ENCODE measurements around the gene H3-3A. TPM values are rescaled to one million over a fixed set of nuclear protein-coding genes. Genes with fewer than 3 reads are reported as not detected.

H3-3A gene
- total RNA-seq, 1 donor, result 419 TPM

- no peak for DNase-seq (ENCODE audit: low read depth in 2 of 3, low spot score in 2 of 3)
Observed at GRCh38 chr1:226052061-226052460, 10.5 kb upstream of the H3-3A start.

DNA sequence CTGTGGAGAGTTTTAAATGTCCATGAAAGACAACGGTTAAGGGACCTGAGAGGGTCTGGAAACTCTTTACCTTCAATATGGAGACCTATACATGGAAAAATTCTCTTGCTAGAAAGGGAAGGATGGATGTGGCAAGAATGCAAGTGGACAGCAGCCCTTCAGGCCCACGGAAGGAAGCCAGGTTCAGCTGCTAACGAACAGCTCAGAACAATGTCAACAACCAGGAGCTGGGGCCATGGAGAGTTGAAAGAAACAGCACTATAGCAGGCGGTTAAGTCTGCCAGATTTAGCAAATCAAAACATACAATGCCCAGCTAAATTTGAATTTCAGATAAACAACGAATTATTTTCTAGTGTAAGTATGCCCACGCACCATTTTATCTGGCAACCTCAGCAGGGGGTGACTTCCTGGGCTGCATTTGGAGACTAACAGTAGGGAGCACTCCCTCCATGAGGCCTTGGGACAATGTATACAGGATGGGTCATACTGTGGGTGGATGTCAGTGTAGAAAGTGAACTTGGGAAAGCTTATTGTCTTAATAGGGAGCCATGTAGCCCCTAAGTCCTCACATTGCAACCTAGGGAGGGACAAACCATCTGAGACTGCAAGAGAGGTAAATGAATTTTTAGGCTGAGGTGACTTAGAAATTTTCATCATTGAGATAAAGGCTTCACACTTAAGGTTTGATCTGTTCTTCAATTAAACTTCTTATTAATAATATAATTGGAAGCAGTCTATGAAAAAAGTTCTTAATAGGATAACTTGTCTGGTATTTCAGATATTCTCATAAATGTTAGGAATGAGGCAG is 7.8 kb upstream of the H3-3A start:
- DNase-seq (ENCODE audit: low read depth in 2 of 3, low spot score in 2 of 3), result no peak

GRCh38 chr1:226059709-226060108 is 2.8 kb upstream of the H3-3A start:
- DNase-seq (ENCODE audit: low read depth in 2 of 3, low spot score in 2 of 3), result no peak

- no peak for DNase-seq (ENCODE audit: low read depth in 2 of 3, low spot score in 2 of 3)
Observed at GRCh38 chr1:226060427-226060826, 2.1 kb upstream of the H3-3A start.

- no peak for DNase-seq (ENCODE audit: low read depth in 2 of 3, low spot score in 2 of 3)
Observed at GRCh38 chr1:226061068-226061840, 1.3 kb upstream of the H3-3A start.

- peak in 1 of 3 donors; percentile 53 for DNase-seq (ENCODE audit: low read depth in 2 of 3, low spot score in 2 of 3)
Observed at GRCh38 chr1:226061841-226062557, 517 bp upstream of the H3-3A start.

GRCh38 chr1:226063224-226063976 is 884 bp downstream of the H3-3A start:
- peak in 1 of 3 donors; percentile 24 for DNase-seq (ENCODE audit: low read depth in 2 of 3, low spot score in 2 of 3)

DNA sequence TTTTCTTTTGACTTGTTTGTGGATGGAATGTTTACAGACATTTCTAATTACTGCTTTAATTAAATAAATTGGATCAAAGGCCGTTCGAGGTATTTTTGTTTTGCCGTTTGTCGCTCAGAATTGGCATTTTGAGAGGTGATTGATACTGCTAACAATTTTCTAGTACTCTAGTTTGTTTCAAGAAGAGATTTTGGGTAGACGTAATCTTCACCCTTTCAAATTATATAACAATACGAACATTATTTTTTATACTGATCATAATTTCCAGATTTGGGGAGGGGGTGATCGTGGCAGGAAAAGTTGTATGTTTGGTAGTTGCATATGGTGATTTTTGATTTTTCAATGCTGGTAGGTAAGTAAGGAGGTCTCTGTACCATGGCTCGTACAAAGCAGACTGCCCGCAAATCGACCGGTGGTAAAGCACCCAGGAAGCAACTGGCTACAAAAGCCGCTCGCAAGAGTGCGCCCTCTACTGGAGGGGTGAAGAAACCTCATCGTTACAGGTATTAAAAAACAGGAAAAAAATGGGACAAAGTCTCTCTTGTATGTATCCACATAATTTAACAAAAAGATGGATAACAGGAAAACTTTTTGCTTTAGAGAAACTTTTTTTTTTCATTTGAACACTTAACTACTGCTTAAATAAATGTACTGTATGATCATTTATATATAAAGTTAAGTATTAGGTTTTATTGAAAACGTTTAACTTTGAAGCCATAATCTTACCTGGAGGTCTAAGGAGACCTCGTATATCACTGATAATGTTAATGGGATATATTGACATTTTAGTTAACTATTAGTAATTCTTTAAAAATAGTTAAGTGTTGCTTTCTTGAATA is 1.7 kb downstream of the H3-3A start:
- DNase-seq (ENCODE audit: low read depth in 2 of 3, low spot score in 2 of 3), result peak in 2 of 3 donors; percentile 18 to 43

DNA sequence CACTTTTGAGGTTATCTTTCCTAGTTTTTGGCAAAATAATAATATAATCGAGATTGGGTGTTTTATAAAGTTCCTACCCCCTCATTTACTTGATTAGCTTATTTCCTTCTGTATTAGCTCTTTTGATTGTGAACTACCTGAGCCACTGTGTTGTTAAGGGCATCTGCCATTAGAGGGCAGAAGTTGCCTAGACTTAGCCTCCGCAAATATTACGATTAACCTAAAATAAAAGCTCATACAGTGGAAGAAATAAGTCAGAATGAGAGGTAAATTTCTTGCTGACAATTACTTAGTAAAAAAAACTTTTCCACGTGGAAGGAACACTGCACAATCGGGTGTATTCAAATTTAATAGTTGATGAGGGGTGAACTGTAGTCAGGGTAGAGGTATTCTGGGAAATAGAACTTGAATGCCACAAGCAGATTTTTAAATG is 2.3 kb downstream of the H3-3A start:
- DNase-seq (ENCODE audit: low read depth in 2 of 3, low spot score in 2 of 3), result peak; percentile 24 to 78 (median 59)

DNA sequence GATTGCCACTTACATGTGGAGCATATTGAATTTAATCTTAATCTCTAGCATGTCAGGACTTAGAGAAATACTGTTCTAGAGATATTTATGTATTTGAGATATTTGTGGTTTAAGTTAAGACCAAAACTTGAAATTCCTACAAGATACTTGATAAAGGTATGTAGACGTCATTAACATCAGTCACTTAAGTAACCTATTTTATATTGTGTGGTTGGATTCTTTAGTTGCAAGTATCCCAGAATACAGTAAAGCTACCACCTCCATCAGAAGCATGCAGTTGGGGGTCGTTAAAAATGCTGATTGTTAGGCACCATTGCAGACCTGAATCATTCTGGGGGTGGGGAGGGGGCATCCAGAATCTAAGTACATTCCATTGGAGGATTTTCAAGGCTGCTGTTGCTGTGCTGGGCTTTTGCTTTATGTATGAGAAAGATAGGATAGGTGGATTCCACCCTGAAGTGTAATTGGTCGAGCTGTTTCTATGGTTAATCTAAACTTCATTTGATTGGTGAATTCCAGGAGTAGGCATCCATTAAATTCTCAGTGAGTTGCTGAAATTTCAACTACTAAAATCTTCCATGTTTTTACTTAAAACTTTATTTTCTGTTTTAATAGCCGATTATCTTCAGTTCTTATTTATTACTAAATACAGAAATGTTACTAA is 4.0 kb downstream of the H3-3A start:
- peak in 2 of 3 donors; percentile 41 to 71 for DNase-seq (ENCODE audit: low read depth in 2 of 3, low spot score in 2 of 3)

- no peak for DNase-seq (ENCODE audit: low read depth in 2 of 3, low spot score in 2 of 3)
Observed at GRCh38 chr1:226069811-226070489, 7.4 kb downstream of the H3-3A start.

DNA sequence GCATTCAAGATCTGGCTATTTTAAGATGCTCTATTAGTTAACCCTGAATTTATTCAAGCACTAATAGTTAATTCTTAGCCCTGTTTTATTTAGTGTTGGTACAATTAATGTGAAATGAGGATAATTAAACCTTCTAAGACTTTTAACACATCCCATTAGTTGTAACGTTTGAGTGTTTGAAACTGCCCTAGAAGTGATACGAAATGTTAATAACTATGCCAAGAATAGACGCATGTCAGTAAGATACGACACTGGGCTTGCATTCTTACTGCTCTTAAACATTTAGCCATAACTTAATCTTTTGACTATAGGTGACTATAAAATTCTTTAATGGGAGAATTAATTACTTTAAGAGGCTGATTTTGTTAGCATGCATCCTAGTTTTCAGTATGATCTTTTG is 9.8 kb downstream of the H3-3A start:
- no peak for DNase-seq (ENCODE audit: low read depth in 2 of 3, low spot score in 2 of 3)

DNA sequence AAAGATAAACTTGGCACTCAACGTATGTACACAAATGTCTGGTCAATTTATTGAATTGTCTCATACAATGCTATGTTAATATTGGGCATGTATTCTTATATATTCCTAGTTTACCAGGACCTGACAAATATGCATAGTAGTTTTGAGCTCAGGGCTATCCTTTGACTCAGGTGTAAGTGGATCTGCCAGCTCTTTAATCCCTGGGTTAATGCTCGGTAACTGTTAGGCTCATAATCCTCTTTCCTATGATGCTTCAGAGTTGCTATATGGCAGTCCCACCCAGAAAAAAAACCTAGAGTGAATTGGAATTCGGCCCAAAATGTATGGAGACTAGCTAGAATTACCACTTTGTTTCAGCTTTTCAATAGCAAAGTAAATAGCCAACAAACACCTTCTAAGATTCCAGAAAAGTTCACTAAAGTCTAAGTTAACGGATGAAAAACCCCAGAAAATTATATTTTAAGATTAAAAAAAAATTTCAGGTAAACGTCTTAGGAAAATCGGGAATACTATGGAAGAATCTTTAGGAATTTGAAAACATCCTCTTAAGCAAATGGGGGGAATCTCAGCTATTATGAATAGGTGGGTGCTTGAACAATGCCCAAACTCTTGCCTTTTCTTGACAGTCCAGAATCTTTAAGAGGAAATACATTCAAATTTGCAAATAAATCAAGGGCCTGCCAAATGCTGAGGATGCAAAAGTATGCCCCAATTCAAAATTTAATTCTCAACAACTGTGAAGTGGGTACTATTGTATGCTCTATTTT is 10.9 kb downstream of the H3-3A start:
- peak in 1 of 3 donors; percentile 12 for DNase-seq (ENCODE audit: low read depth in 2 of 3, low spot score in 2 of 3)

DNA sequence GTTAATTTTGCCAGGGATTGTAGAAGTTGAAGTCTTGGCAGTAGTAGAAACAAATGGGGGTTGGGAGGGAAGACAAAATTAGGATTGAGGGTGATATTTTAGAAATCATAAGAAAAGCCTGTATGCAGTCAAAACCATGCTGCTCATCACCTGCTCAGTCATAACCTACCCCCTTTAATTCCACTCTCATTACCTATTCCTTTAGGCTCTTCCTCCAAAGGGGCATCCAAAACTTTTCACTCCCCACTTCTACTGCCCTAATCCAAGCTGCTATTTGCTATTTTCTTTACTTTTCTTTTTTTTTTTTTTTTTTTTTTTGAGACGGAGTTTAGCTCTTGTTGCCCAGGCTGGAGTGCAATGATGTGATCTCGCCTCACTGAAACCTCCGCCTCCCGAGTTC is 11.5 kb downstream of the H3-3A start:
- no peak for DNase-seq (ENCODE audit: low read depth in 2 of 3, low spot score in 2 of 3)

DNA sequence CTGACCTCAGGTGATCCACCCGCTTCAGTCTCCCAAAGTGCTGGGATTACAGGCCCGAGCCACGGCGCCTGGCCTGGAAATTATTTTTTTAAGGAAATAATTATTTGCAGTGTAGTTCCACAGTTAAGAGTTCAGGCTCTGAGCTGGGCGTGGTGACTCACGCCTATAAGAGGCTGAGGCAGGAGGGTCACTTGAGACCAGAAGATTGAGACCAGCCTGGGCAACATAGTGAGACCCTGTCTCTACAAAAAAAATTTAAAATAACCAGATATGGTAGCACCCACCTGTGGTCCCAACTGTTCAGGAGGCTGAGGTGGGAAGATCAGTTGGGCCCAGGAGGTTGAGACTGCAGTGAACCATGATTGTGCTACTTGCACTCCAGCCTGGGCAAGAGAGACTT is 13.9 kb downstream of the H3-3A start:
- no peak for DNase-seq (ENCODE audit: low read depth in 2 of 3, low spot score in 2 of 3)

DNA sequence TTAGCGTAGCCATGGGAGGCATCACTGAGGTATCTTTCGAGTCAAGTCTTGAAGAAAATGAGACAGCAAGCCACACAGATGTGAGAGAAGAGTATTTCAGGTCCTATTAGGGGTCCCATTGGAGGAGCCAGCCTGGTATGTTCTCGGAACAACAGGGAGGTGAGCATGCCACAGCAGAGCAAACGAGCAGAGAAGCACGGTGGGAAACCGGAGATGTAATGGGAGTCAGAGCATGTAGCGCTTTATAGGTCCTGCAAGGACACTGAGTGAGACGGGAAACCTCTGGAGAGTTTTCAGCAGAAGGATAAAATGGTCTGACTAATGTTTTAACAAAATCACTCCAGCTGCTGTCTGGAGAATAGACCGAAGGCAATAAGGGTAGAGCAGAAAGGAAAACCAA is 15.9 kb downstream of the H3-3A start:
- no peak for DNase-seq (ENCODE audit: low read depth in 2 of 3, low spot score in 2 of 3)

GRCh38 chr1:226082587-226082917 is 20.0 kb downstream of the H3-3A start:
- DNase-seq (ENCODE audit: low read depth in 2 of 3, low spot score in 2 of 3), result no peak

- no peak for DNase-seq (ENCODE audit: low read depth in 2 of 3, low spot score in 2 of 3)
Observed at GRCh38 chr1:226082959-226083301, 20.4 kb downstream of the H3-3A start.
